HepG2 (cell line): Measurements from ENCODE around the gene CNPY4.

ENCODE experiments used
- AKNA ChIP-seq: sonication (generic); formaldehyde crosslinking; IDR thresholded peaks from 2 replicates; pipeline ENCODE4 v1.4.0; 2020; ENCODE audit warnings: missing genetic modification reagents, borderline replicate concordance
- BORCS8-MEF2B ChIP-seq: sonication (generic); formaldehyde crosslinking; IDR thresholded peaks from 2 replicates; pipeline ENCODE4 v1.8.0; 2022; ENCODE audit warnings: mild to moderate bottlenecking, missing genetic modification reagents
- HOXA3 ChIP-seq: sonication (generic); formaldehyde crosslinking; IDR thresholded peaks from 2 replicates; pipeline ENCODE4 v1.5.0; 2020; ENCODE audit warnings: missing genetic modification reagents
- PHF5A ChIP-seq: IDR thresholded peaks from one replicate; pipeline ENCODE4 v1.6.1; 2018; ENCODE audit warnings: low read depth, missing genetic modification reagents; ENCODE audit not compliant: unreplicated experiment
- POLR2AphosphoS5 ChIP-seq: IDR thresholded peaks from 2 replicates; pipeline ENCODE4 v1.6.1; 2012; ENCODE audit warnings: low read depth, low read length
- RELA ChIP-seq: sonication (generic); formaldehyde crosslinking; IDR thresholded peaks from 2 replicates; pipeline ENCODE4 v1.4.0; 2020; ENCODE audit warnings: missing genetic modification reagents
- TP53 ChIP-seq: sonication (generic); formaldehyde crosslinking; conservative IDR thresholded peaks from 2 replicates; pipeline ENCODE4 v1.4.0; 2020; ENCODE audit warnings: missing genetic modification reagents
- U2AF2 ChIP-seq: fragments of 200-400 bp; formaldehyde crosslinking; IDR thresholded peaks from 2 replicates; pipeline ENCODE4 v1.6.1; 2017; ENCODE audit warnings: low read depth, mild to moderate bottlenecking, low read length
- ZFP62 ChIP-seq: sonication (generic); formaldehyde crosslinking; IDR thresholded peaks from 2 replicates; pipeline ENCODE4 v1.4.0; 2020; ENCODE audit warnings: missing genetic modification reagents

- TF ChIP-seq RELA (CRISPR knock-in tag) = no peak
- TF ChIP-seq AKNA (CRISPR knock-in tag) = no peak
- TF ChIP-seq PHF5A (CRISPR knock-in tag) = no peak
- no peak for TF ChIP-seq U2AF2
- no peak for TF ChIP-seq TP53
- no peak for TF ChIP-seq POLR2AphosphoS5
- TF ChIP-seq HOXA3 (CRISPR knock-in tag) = no peak
- TF ChIP-seq BORCS8-MEF2B (CRISPR knock-in tag) = no peak
- no peak for TF ChIP-seq ZFP62 (CRISPR knock-in tag)
These were observed 3.1 kb downstream of the CNPY4 start for GRCh38 chr7:100122568-100122967.
